Choroid plexus epithelial cell (primary cell): ENCODE data around the gene ATAD3B.
"Not testable (repeated sequence)": the region's sequence is repeated elsewhere in the genome, so short reads cannot be mapped to it uniquely, and the experiment has no call there.

Experiments used
- DNase-seq: peaks from one replicate; pipeline ENCODE4 v3.0.0-alpha.2; 2010; ENCODE audit warnings: low read depth
- H3K4me3 ChIP-seq: 2 replicates; pipeline ENCODE4 v1.5.1; 2011; ENCODE audit warnings: low read depth, mild to moderate bottlenecking, control low read depth, low read length, moderate library complexity
- CTCF ChIP-seq: conservative IDR thresholded peaks from 2 replicates; pipeline ENCODE4 v1.5.1; 2011; ENCODE audit warnings: low read depth, mild to moderate bottlenecking, control low read depth, inconsistent platforms, low read length, moderate library complexity

The ATAD3B gene

DNA sequence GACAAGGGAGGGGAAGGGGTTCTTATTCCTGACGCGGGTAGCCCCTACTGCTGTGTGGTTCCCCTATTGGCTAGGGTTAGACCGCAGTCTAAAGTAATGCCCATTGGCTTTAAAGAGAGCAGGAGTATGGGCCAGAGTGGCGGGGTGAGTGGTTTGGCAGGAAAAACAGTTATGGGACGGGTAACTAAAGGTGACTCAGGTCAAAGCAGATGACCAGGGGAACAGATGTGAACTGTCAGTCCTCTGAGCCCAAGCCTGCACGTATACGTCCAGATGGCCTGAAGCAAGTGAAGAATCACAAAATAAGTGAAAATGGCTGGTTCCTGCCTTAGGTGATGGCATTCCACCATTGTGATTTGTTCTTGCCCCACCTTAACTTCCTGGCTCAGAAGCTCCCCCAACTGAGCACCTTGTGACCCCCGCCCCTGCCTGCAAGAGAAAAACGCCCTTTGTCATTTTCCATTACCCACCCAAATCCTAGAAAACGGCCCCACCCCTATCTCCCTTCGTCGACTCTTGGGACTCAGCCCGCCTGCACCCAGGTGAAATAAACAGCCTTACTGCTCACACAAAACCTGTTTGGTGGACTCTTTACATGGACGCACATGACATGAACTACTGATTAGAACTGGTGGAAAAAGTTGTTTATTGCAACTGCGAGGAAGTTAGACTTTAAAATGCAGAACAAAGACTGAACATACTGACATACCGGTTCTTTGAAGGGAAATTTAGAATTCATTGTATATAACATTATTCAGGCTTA lies 758 bp upstream of the ATAD3B start:
- H3K4me3 ChIP-seq: peak overlapping the region; percentile 85
- DNase-seq: no peak
- no peak for TF ChIP-seq CTCF

DNA sequence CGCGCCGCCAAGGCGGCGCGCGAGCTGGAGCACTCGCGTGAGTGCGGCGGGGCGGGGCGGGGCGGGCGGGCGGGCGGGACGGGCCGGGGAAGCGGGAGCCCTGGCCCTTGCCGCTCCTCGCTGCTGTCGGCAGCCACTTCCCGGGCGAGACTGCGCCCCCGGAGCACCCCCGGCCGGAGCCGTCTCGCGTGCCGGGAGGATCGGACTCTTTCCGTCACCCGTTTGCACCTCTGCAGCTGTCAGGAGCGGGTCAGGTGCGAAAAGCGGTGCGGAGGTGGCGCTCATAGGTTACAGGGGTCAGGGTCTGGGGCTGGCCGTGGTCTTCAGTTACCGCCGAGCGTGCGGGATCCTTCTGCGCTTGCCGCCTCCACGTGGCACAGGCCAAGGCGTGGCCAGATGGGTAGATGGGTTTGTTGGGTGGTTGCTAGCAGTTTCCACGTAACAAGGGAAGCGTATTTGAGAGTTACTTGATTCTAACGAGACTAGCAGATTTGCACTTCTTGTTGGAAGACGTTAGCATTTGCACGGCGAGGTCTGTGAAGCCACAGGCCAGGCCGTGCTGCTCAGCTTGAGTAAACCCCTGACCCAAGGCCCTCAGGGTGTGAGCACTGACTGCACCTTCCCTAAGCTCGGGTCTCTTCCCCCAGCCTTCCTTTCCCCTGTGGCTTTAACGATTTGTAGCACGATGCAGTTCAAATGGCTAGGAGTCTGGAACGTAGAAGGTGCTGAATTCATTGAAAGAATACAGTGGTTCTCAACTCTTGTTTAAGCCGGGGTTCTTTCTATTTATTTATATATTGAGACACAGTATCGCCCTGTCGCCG lies 700 bp downstream of the ATAD3B start:
- peak overlapping the region; percentile 66 for H3K4me3 ChIP-seq
- DNase-seq: peak; percentile 12

- not testable (repeated sequence) for H3K4me3 ChIP-seq, DNase-seq
These were observed 4.4 kb downstream of the ATAD3B start for GRCh38 chr1:1476011-1476410.

- H3K4me3 ChIP-seq: no peak overlapping the region
- no peak for DNase-seq
- no peak for TF ChIP-seq CTCF
These were observed 5.6 kb downstream of the ATAD3B start for GRCh38 chr1:1477206-1477605.

DNA sequence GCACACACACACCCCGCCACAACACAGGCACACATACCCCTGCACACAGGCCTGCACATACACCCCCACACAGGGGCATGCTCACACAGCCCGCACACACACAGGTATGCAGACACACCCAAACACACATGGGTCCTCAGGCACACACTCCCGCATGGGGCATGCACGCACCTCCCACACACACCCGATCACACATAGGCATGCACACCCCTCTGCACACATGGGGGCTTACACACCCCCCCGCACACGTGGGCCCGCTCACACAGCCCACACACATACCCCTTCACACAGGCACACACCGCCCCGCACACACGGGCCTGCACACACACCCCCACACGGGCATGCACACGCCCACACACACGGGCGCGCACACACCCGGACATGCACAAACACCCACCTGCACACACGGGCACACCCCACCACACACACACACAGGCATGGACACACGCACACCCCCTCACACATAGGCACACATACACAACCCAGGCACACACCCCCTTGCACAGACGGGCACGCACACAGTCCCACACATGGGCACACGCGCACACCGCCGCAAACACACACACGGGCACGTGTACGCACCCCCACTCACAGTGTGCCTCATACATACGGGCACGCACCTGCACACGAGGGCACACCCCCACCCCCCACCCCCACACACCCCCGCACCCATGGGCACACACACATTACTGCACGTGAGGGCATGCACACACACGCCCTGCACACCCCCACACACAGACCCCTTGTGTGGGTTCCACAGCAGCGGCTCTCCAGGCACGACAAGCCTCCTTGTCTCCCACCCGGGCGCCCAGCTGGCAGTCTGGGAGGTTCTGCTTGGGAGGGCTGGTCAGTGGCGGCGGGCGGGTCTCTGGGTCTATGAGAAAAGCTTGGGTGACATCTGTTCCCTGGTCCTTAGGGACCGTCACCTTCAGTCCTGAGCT lies 8.3 kb downstream of the ATAD3B start:
- no peak overlapping the region for H3K4me3 ChIP-seq
- no peak for TF ChIP-seq CTCF

GRCh38 chr1:1480488-1480867 lies 8.9 kb downstream of the ATAD3B start:
- H3K4me3 ChIP-seq, DNase-seq: not testable (repeated sequence)

More for the DNA sequence above, 8.3 kb downstream of the ATAD3B start:
- no peak for DNase-seq

DNA sequence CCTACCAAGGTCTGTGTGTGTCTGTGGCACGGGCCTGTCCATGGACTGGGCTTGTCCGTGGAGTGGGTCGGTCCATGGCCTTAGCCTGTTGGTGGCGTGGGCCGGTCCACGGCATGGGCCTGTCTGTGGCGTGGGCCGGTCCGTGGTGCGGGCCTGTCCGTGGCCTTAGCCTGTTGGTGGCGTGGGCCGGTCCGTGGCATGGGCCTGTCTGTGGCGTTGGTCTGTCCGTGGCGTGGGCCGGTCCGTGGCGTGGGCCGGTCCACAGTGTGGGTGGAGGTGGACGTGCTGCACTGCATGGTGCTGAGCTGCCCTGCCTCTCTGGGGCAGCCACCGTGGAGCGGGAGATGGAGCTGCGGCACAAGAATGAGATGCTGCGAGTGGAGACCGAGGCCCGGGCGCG lies 10.2 kb downstream of the ATAD3B start:
- not testable (repeated sequence) for H3K4me3 ChIP-seq, DNase-seq

DNA sequence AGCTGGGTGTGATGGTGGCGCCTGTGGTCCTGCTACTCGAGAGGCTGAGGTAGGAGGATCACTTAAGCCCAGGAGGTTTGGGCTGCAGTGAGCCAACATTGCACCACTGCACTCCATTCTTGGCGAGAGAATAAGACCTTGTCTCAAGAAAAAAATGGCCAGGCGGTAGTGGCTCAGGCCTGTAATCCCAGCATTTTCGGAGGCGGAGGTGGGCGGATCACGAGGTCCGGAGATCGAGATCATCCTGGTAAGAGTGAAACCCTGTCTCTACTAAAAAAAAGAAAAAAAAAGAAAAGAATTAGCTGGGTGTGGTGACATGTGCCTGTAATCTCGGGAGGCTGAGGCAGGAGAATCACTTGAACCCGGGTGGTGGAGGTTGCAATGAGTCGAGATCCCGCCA lies 11.3 kb downstream of the ATAD3B start:
- H3K4me3 ChIP-seq: no peak overlapping the region

More for the DNA sequence above, 11.3 kb downstream of the ATAD3B start:
- no peak for TF ChIP-seq CTCF
- no peak for DNase-seq
